HFFc6 (cell line): ENCODE results near the gene MSI2. TPM values are rescaled to one million over a fixed set of nuclear protein-coding genes. Genes with fewer than 3 reads are reported as not detected.

Experiments used
- DNase-seq: peaks from one replicate; pipeline ENCODE4 v3.0.0-alpha.2; 2018
- H3K27ac Mint-ChIP-seq: 2 replicates; pipeline ENCODE4 v1.8.0; 2020; ENCODE audit warnings: mild to moderate bottlenecking, mixed read lengths
- H3K27me3 Mint-ChIP-seq: 2 replicates; pipeline ENCODE4 v1.8.0; 2021; ENCODE audit warnings: mild to moderate bottlenecking, moderate library complexity, mixed read lengths; ENCODE audit not compliant: insufficient read depth
- H3K36me3 Mint-ChIP-seq: 2 replicates; pipeline ENCODE4 v1.8.0; 2021; ENCODE audit warnings: low read depth, mixed read lengths
- H3K4me1 Mint-ChIP-seq: 2 replicates; pipeline ENCODE4 v1.8.0; 2020; ENCODE audit warnings: low read depth, mixed read lengths
- H3K4me3 Mint-ChIP-seq: 2 replicates; pipeline ENCODE4 v1.8.0; 2020; ENCODE audit warnings: mild to moderate bottlenecking, moderate library complexity, mixed read lengths
- H3K9me3 Mint-ChIP-seq: 2 replicates; pipeline ENCODE4 v1.8.0; 2020; ENCODE audit warnings: mild to moderate bottlenecking, mixed read lengths
- CTCF ChIP-seq: fragments of 200-600 bp; sonication (generic); IDR thresholded peaks from 2 replicates; pipeline ENCODE4 v1.5.0; 2021; ENCODE audit warnings: antibody characterized with exemption, mild to moderate bottlenecking
- total RNA-seq, 6 experiments: library from RNA; stranded (reverse); fragmentation: NEBNext Ultra II Directional; extraction: Animal tissue kit (Norgen Biotek cat#: 25700); gene quantifications; 2 replicates in 1 of 6; 3 replicates in 5 of 6; pipeline ENCODE4 v1.2.3, GENCODE V29; 2021

MSI2 gene
- total RNA-seq, 6 experiments from 2014 or later = 53.5 to 71.7 (median 55.0) TPM

GRCh38 chr17:57648720-57649119 is 392.4 kb downstream of the MSI2 start:
- H3K36me3 Mint-ChIP-seq = 0 out of 2 replicates have a peak, but pooled peaks cover 3% of the 10 kb centered on the region
- H3K27ac Mint-ChIP-seq = no peak overlapping the region
- DNase-seq = no peak
- H3K4me3 Mint-ChIP-seq = no peak overlapping the region
- H3K4me1 Mint-ChIP-seq = peaks cover 16% of the 10 kb centered on the region
- H3K9me3 Mint-ChIP-seq = no peaks in the 10 kb centered on the region
- TF ChIP-seq CTCF = no peak
- peaks cover 2% of the 10 kb centered on the region; the same call in 1 of the 2 replicates for H3K27me3 Mint-ChIP-seq

- Mint-ChIP-seq H3K4me1 (peaks cover 15% of the 10 kb centered on the region), H3K4me3 (no peak overlapping the region), H3K9me3 (no peaks in the 10 kb centered on the region), H3K27ac (no peak overlapping the region), H3K36me3 (0 out of 2 replicates have a peak, but pooled peaks cover 2% of the 10 kb centered on the region), H3K27me3 (peaks cover 1% of the 10 kb centered on the region; the same call in 1 of the 2 replicates)
- DNase-seq = no peak
- TF ChIP-seq CTCF = no peak
These were observed 392.9 kb downstream of the MSI2 start for GRCh38 chr17:57649191-57649590.

GRCh38 chr17:57649731-57650484 is 393.6 kb downstream of the MSI2 start:
- DNase-seq = no peak
- no peak overlapping the region for H3K4me3 Mint-ChIP-seq
- TF ChIP-seq CTCF = no peak

GRCh38 chr17:57650548-57650947 is 394.2 kb downstream of the MSI2 start:
- no peak for DNase-seq
- TF ChIP-seq CTCF = no peak
- Mint-ChIP-seq H3K36me3 (peaks cover 2% of the 10 kb centered on the region; the same call in 1 of the 2 replicates), H3K9me3 (no peaks in the 10 kb centered on the region), H3K4me1 (peaks cover 9% of the 10 kb centered on the region), H3K27ac (0 out of 2 replicates have a peak overlapping the region, but pooled peaks have one; percentile 47), H3K27me3 (no peaks in the 10 kb centered on the region), H3K4me3 (no peak overlapping the region)

More at GRCh38 chr17:57649731-57650484, 393.6 kb downstream of the MSI2 start:
- Mint-ChIP-seq H3K9me3 (no peaks in the 10 kb centered on the region), H3K36me3 (no peaks in the 10 kb centered on the region), H3K27ac (peak overlapping the region; percentile 47; the same call in 1 of the 2 replicates), H3K4me1 (peaks cover 9% of the 10 kb centered on the region), H3K27me3 (no peaks in the 10 kb centered on the region)

- no peak overlapping the region for H3K4me3 Mint-ChIP-seq
- H3K9me3 Mint-ChIP-seq = no peaks in the 10 kb centered on the region
- TF ChIP-seq CTCF = no peak
- peaks cover 10% of the 10 kb centered on the region; the same call in 1 of the 2 replicates for H3K36me3 Mint-ChIP-seq
- H3K4me1 Mint-ChIP-seq = peaks cover 2% of the 10 kb centered on the region
- H3K27ac Mint-ChIP-seq = no peak overlapping the region
- no peaks in the 10 kb centered on the region for H3K27me3 Mint-ChIP-seq
- DNase-seq = no peak
These were observed 395.1 kb downstream of the MSI2 start for GRCh38 chr17:57651451-57651850.
